ENCODE data around the gene FGFRL1. TPM values are rescaled to one million over a fixed set of nuclear protein-coding genes. Genes with fewer than 3 reads are reported as not detected.
"Not testable (repeated sequence)": the region's sequence is repeated elsewhere in the genome, so short reads cannot be mapped to it uniquely, and the experiment has no call there.

Gene FGFRL1
- total RNA-seq, 4 donors from 2014 or later: 9.0 to 19.9 (median 12.0) TPM

- H3K4me1 ChIP-seq: peaks cover 30% of the 10 kb centered on the region
- no peaks in the 10 kb centered on the region for H3K36me3 ChIP-seq
- H3K27ac ChIP-seq: no peak overlapping the region
- 31% methylated on average over 11 of the region's 12 CpGs for WGBS
- DNase-seq (ENCODE audit: low spot score in 2 of 2): no peak
- peaks cover 77% of the 10 kb centered on the region for H3K27me3 ChIP-seq
- no peak for TF ChIP-seq POLR2AphosphoS5 (IDR thresholded peaks at IDR 0.05)
- no peak for TF ChIP-seq EP300 (IDR thresholded peaks at IDR 0.05)
- no peak for TF ChIP-seq POLR2A (IDR thresholded peaks at IDR 0.05)
- TF ChIP-seq CTCF (IDR thresholded peaks at IDR 0.05): no peak
- no peak overlapping the region for H3K4me3 ChIP-seq
- no peaks in the 10 kb centered on the region for H3K9me3 ChIP-seq
Measured at GRCh38 chr4:998096-998691, 13.2 kb upstream of the FGFRL1 start.

GRCh38 chr4:999240-999863, 12.1 kb upstream of the FGFRL1 start:
- peaks cover 88% of the 10 kb centered on the region for H3K27me3 ChIP-seq
- not testable (repeated sequence) for H3K36me3 ChIP-seq
- WGBS: 51% methylated on average over 16 of the region's 21 CpGs

GRCh38 chr4:999882-1000425, 11.5 kb upstream of the FGFRL1 start:
- Histone ChIP-seq H3K4me3 (no peak overlapping the region), H3K9me3 (no peaks in the 10 kb centered on the region), H3K27ac (no peak overlapping the region), H3K27me3 (peaks cover 94% of the 10 kb centered on the region), H3K36me3 (no peaks in the 10 kb centered on the region), H3K4me1 (peaks cover 32% of the 10 kb centered on the region)
- 30% methylated on average over 8 of the region's 18 CpGs for WGBS
- TF ChIP-seq POLR2AphosphoS5 (IDR thresholded peaks at IDR 0.05) (no peak), EP300 (IDR thresholded peaks at IDR 0.05) (no peak), CTCF (IDR thresholded peaks at IDR 0.05) (no peak), POLR2A (IDR thresholded peaks at IDR 0.05) (no peak)
- no peak for DNase-seq (ENCODE audit: low spot score in 2 of 2)

More at GRCh38 chr4:999240-999863, 12.1 kb upstream of the FGFRL1 start:
- H3K9me3 ChIP-seq; H3K4me3 ChIP-seq; DNase-seq (ENCODE audit: low spot score in 2 of 2); H3K27ac ChIP-seq: not testable (repeated sequence)
- peaks cover 32% of the 10 kb centered on the region for H3K4me1 ChIP-seq

- DNase-seq (ENCODE audit: low spot score in 2 of 2): no peak
- TF ChIP-seq EP300 (IDR thresholded peaks at IDR 0.05): no peak
- TF ChIP-seq POLR2AphosphoS5 (IDR thresholded peaks at IDR 0.05): no peak
- TF ChIP-seq CTCF (IDR thresholded peaks at IDR 0.05): no peak
- no peak for TF ChIP-seq POLR2A (IDR thresholded peaks at IDR 0.05)
- H3K4me3 ChIP-seq: no peak overlapping the region
- peaks cover 97% of the 10 kb centered on the region for H3K27me3 ChIP-seq
- 88% methylated on average over 11 of the region's 15 CpGs for WGBS
- no peak overlapping the region for H3K27ac ChIP-seq
- no peaks in the 10 kb centered on the region for H3K9me3 ChIP-seq
- H3K36me3 ChIP-seq: no peaks in the 10 kb centered on the region
- H3K4me1 ChIP-seq: peaks cover 32% of the 10 kb centered on the region
Measured at GRCh38 chr4:1000686-1001260, 10.7 kb upstream of the FGFRL1 start.

DNA sequence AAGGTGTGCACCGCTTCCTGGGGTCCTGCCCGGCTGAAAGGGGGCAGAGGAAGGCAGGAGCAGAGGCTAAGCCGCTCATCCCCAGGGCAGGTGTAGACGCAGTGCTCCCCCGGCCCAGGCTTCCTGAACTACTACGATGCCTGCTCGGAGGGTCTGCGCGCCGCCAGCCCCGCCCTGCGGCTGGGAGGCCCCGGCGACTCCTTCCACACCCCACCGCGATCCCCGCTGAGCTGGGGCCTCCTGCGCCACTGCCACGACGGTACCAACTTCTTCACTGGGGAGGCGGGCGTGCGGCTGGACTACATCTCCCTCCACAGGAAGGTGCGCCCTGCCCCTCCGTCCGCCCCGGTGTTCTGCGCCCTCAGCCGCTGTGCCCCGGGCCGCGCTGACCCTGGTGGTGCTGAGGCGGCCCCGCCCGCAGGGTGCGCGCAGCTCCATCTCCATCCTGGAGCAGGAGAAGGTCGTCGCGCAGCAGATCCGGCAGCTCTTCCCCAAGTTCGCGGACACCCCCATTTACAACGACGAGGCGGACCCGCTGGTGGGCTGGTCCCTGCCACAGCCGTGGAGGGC, 9.8 kb upstream of the FGFRL1 start:
- Histone ChIP-seq H3K36me3 (no peaks in the 10 kb centered on the region), H3K4me3 (no peak overlapping the region), H3K27ac (no peak overlapping the region), H3K9me3 (no peaks in the 10 kb centered on the region), H3K4me1 (peaks cover 32% of the 10 kb centered on the region), H3K27me3 (peaks cover 93% of the 10 kb centered on the region)
- TF ChIP-seq EP300 (IDR thresholded peaks at IDR 0.05): no peak
- TF ChIP-seq CTCF (IDR thresholded peaks at IDR 0.05): no peak
- no peak for TF ChIP-seq POLR2A (IDR thresholded peaks at IDR 0.05)
- TF ChIP-seq POLR2AphosphoS5 (IDR thresholded peaks at IDR 0.05): no peak
- WGBS: 10% methylated on average over 7 of the region's 48 CpGs
- no peak for DNase-seq (ENCODE audit: low spot score in 2 of 2)
